Activated T-helper 17 cell treated with anti-CD3 and anti-CD28 coated beads, Interleukin-2, amount 50 U/mL, for 72 hours (primary cell): ENCODE measurements around the gene FBXW12. TPM values are rescaled to one million over a fixed set of nuclear protein-coding genes. Genes with fewer than 3 reads are reported as not detected.
"Not testable (repeated sequence)": the region's sequence is repeated elsewhere in the genome, so short reads cannot be mapped to it uniquely, and the experiment has no call there.

Source experiments
- ATAC-seq: fragments of 150-1000 bp; cut with Tn5 transposase; replicated peaks from 2 replicates; pipeline ENCODE4 v1.10.0; 2021; ENCODE audit warnings: mild to moderate bottlenecking, moderate library complexity
- H3K27ac Mint-ChIP-seq: one replicate; pipeline ENCODE4 v1.8.0; 2022; ENCODE audit warnings: mixed read lengths
- H3K27me3 Mint-ChIP-seq: one replicate; pipeline ENCODE4 v1.8.0; 2022; ENCODE audit warnings: mixed read lengths
- H3K36me3 Mint-ChIP-seq: one replicate; pipeline ENCODE4 v1.8.0; 2022; ENCODE audit warnings: low read depth, mild to moderate bottlenecking, mixed read lengths
- H3K4me1 Mint-ChIP-seq: one replicate; pipeline ENCODE4 v1.8.0; 2022; ENCODE audit warnings: mixed read lengths
- H3K4me3 Mint-ChIP-seq: one replicate; pipeline ENCODE4 v1.8.0; 2022; ENCODE audit warnings: mild to moderate bottlenecking, mixed read lengths
- H3K9me3 Mint-ChIP-seq: one replicate; pipeline ENCODE4 v1.8.0; 2022; ENCODE audit warnings: mixed read lengths
- total RNA-seq, 2 donors: library from RNA; stranded (reverse); gene quantifications; one replicate each; pipeline ENCODE4 v1.2.3, GENCODE V29; 2022

Gene FBXW12
- total RNA-seq, 2 donors from 2014 or later = not detected

DNA sequence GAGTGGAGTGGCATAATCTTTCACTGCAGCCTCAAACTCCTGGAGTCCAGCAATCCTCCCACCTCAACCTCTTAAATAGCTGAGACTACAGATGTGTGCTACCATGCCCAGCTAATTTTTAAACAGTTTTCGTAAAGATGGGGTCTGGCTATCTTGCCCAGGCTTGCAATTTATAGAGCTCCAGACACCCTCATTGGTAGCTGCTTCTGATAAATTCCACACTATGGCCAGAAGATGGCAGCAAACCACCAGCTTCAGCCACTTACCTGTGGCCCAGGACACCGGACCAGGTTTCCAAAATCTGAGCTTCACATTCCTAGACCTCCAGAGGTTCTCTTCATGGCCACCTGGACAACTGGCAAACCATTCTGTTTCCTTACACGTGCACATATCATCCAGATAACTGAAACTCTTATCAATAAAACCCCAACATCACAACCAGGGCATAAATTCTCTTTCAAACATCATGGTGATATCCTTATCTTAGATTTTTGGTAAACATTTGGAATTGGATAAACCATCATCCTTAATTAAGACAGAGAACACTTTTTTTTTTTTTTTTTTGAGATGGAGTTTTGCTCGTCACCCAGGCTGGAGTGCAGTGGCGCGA is 28.9 kb downstream of the FBXW12 start:
- Mint-ChIP-seq H3K9me3 (no peaks in the 10 kb centered on the region), H3K27ac (peak overlapping the region; percentile 50), H3K4me3 (no peak overlapping the region)

DNA sequence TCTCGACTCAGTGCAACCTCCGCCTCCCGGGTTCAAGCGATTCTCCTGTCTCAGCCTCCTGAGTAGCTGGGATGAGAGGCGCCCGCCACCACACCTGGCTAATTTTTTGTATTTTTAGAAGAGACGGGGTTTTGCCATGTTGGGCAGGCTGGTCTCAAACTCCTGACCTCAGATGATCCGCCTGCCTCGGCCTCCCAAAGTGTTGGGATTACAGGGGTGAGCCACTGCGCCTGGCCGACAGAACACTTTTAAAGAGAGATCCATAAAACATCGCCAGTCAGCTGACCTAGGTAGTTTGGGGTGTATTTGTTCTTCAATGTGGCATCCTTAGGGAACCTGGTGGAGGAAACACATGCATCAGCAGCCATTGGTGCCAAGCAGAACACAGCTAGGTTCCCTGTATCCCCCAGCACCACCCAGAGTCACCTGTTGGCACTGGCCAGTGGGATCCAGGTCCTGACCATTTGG is 29.4 kb downstream of the FBXW12 start:
- H3K27ac Mint-ChIP-seq, H3K4me1 Mint-ChIP-seq: not testable (repeated sequence)

More for the DNA sequence above, 28.9 kb downstream of the FBXW12 start:
- H3K27me3 Mint-ChIP-seq = peaks cover under 1% of the 10 kb centered on the region
- peaks cover 4% of the 10 kb centered on the region for H3K4me1 Mint-ChIP-seq
- peak; percentile 87 for ATAC-seq
- no peaks in the 10 kb centered on the region for H3K36me3 Mint-ChIP-seq

DNA sequence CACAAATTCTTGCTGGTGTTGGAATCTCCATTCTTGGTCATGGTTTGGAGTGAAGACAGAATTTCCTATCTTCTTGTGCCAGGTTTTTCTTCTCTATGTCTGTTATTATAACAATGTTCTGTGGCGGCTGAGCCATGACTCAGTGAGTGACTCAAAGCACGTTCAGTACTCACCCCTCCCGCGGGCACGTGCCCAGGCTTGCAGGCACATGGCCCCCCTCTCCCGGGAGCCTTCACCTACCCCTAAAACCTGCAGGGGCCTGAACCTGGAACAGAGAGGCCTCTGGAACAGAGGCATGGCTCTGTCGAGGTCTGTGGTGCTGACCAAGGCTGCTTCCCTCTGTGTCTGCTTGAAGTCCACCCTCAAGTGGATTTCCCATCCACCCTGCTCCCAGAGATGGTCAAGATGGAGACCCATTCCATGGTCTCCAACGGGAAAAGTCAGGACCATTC is 30.3 kb downstream of the FBXW12 start:
- Mint-ChIP-seq H3K27me3 (no peaks in the 10 kb centered on the region), H3K4me1 (peaks cover 4% of the 10 kb centered on the region), H3K36me3 (no peaks in the 10 kb centered on the region), H3K27ac (peak overlapping the region; percentile 34), H3K9me3 (no peaks in the 10 kb centered on the region), H3K4me3 (no peak overlapping the region)
- no peak for ATAC-seq

More for the DNA sequence above, 29.4 kb downstream of the FBXW12 start:
- H3K36me3 Mint-ChIP-seq, H3K4me3 Mint-ChIP-seq, H3K9me3 Mint-ChIP-seq, ATAC-seq, H3K27me3 Mint-ChIP-seq: not testable (repeated sequence)

DNA sequence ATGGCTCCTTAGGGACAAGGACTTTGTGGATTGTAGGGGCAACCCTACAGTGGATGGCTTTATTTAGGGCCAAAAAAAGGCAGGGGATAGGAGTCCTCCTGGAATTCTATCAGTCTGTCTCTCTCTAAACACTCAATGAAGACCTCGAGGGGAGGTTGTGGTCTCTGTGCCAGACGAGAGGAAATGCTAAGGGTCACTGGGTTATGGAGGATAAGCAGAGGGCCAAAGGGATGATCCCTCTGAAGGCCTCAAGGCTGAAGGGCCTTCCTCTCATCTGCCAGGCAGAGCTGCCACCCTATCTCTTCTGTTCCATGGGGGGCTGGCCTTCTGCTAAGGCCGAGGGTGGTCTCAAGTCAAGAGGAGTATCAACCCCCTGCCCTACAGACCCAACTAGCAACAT is 30.9 kb downstream of the FBXW12 start:
- Mint-ChIP-seq H3K4me1 (peaks cover 4% of the 10 kb centered on the region), H3K27ac (peak overlapping the region; percentile 34), H3K27me3 (no peaks in the 10 kb centered on the region), H3K9me3 (no peaks in the 10 kb centered on the region), H3K4me3 (no peak overlapping the region), H3K36me3 (no peaks in the 10 kb centered on the region)
- no peak for ATAC-seq

DNA sequence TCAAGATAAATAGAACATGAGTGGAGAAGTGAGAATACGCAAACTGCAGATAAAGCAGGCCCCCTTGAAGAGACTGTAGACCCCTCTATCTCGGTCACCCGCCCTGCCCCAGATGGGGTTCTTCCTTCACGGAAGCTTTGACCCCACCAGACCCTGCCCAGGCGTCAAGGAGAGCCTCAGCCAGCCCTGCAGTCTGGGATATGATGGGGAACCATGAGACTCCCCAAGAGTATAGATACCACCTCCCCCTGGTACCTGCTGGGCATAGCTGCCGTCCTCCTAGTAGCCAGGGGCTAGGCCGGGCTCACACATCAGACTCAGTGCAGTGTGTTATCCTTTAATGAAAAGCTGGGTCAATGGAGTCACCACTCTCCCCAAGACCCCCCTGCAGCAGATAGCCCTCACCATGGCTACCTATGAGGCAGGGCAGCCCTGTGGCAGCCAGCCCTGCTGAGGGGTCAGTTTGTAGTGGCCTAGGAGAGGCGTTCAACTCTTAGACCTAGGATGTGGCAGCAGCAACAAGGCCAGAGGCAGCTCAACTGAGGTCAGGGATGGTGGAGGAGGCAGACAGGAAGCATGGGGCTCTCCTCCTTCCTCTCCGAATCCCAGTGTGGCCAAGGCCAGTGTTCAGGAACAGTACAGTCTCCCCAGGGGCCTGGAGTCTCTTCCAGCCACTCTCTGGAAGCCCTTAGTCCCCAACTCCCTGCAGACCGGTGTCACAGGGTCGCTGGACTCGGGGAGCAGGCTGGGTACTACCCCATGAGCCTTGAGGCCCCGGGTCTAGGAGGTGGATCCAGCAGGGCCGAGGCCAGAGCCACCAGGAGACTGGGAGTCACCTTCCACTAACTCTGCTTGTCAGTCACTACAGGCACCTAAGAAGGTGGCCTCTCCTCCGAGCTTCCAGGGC is 31.8 kb downstream of the FBXW12 start:
- Mint-ChIP-seq H3K27me3 (no peaks in the 10 kb centered on the region), H3K9me3 (no peaks in the 10 kb centered on the region), H3K4me1 (peaks cover 4% of the 10 kb centered on the region), H3K36me3 (no peaks in the 10 kb centered on the region), H3K27ac (peak overlapping the region; percentile 33), H3K4me3 (no peak overlapping the region)
- ATAC-seq = no peak

DNA sequence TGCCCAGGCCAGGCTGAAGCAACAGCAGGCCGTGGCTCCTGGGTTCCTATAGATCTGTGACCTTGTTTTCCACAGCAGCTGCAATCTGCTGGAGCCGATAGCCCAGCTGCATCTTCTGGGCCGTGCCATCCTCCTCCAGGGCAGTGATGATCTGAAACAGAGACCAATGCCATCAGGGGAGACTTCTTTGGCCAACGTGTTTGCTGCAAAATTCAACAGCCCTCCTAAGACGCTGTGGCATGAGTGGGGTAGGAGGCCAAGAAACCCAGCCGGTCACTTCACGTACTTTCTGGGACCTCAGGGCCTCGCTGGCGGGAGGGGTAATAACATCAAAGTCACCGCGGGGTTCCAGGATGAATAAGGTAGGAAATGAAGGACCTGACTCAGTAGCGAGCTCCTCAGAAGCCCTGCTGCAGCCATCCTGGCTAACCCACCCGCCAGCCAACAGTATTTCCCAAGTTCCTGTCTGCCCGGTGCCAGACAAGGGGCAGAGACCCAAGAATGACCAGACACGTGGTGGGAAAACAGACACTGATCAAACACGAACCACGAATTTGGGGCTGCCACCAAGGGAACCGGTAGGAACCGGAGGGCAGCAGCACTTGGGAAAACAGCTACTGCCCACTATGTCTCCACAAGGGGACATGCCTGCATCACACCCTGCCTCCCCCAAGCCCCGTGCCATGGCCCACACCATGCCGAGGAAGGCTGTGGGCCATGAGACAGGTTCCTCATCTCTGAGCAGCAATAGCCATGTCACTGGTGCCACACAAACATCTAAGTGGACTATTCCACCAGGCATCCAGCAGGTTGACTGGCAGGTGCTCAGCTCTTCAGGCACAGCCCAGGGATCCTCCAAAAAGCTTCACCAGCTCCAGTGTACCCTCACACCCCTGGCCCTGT is 32.7 kb downstream of the FBXW12 start:
- H3K36me3 Mint-ChIP-seq = no peaks in the 10 kb centered on the region

DNA sequence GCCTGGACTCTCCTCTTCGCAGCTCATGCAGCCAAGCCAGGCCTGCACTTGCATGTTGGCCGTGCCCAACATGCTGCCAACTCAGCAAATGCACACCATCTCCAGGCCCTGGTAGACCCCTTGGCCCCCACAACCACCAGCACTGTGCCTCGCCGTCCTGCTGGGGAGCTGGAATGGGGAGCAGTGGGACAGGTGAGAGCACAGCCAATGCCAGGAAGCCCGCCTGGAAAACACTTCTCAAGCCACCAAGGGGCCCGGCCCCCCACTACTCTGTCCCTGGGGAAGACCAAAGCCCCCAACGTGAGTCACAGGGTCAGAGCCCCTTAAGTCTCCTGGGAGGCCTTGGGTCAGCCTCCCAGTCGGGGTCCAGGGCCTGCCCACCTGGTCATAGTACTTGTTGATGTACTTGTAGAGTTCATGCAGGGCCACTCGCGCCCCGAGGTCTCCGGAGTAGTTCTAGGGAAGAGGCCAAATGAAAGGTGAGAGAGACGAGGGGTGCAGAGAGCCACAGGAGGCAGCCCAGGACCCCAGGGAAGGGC is 33.4 kb downstream of the FBXW12 start:
- H3K27me3 Mint-ChIP-seq = no peaks in the 10 kb centered on the region
- H3K9me3 Mint-ChIP-seq = no peaks in the 10 kb centered on the region
- ATAC-seq = no peak
- H3K36me3 Mint-ChIP-seq = no peaks in the 10 kb centered on the region
- no peak overlapping the region for H3K4me3 Mint-ChIP-seq
- peak overlapping the region; percentile 70 for H3K27ac Mint-ChIP-seq
- H3K4me1 Mint-ChIP-seq = peaks cover 4% of the 10 kb centered on the region

More for the DNA sequence above, 32.7 kb downstream of the FBXW12 start:
- H3K4me3 Mint-ChIP-seq = no peak overlapping the region
- H3K27ac Mint-ChIP-seq = peak overlapping the region; percentile 33
- H3K9me3 Mint-ChIP-seq = no peaks in the 10 kb centered on the region
- no peaks in the 10 kb centered on the region for H3K27me3 Mint-ChIP-seq
- no peak for ATAC-seq
- peaks cover 4% of the 10 kb centered on the region for H3K4me1 Mint-ChIP-seq

DNA sequence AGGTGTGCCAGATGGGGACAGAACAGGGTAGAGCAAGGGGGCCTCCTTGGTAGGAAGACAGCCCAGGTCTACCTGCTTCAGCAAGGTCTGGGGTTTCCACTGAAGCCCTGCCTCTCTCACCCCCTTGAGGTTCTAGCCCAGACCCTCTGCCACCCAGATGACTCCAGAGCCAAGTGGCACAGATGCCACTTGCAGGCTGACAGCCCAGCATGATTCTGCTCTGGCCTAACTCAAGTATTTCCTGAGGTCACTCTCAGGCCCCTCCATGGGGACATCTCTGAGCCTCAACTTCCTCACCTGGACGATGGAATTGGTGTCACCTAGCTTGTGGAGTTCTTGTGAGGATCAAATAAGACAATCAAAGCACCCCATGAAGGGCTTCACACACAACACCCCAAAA is 34.0 kb downstream of the FBXW12 start:
- no peaks in the 10 kb centered on the region for H3K9me3 Mint-ChIP-seq

DNA sequence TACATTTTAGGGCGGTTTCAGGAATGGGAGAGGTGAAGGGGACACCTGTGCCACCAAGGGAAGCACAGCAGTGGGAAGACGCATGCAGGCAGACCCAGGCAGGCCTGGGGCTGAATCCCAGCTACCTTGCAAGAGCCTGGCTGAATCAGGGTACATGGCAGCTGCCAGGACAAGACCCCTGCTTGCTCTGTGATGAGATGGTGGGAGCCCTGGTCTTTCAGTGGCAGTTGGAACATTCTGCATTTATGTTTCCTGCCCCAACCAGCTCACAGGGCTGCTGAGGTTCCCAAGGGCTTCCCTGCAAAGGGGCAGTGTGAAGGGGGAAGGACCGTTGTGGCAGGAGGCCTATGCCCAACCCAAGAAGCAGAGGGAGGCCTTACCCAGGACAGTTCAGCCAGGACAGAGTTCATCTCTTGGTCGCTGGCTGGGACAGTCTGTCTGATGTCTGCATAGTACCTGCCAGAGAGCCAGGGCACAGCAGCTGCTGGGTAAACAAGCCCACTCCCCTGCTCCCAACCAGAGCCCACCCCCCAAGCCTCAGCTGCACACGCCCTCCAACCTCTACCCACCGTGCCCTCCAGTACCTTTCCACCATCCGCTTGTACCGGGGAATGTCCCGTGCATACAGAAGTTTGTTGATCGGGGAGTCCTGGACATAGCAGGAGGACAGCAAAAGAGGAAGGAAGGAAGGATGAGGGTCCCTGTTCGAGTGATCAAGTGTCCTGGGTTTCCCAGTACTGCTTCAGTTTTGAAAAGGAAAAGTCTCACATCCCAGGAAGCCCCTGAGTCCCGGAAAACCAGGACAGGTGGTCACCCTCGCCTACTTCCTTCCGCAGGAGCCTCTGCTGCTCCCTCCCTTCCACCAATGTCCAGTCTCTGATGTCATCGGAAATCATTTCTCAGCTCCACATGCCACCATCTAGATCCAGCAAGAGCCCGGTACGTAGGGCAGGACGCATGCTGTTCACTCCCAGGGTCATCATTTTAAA is 34.7 kb downstream of the FBXW12 start:
- peak overlapping the region; percentile 16 for H3K27ac Mint-ChIP-seq

More for the DNA sequence above, 34.0 kb downstream of the FBXW12 start:
- no peak for ATAC-seq
- Mint-ChIP-seq H3K36me3 (no peaks in the 10 kb centered on the region), H3K4me3 (no peak overlapping the region), H3K27me3 (no peaks in the 10 kb centered on the region), H3K27ac (peak overlapping the region; percentile 70), H3K4me1 (peaks cover 1% of the 10 kb centered on the region)

DNA sequence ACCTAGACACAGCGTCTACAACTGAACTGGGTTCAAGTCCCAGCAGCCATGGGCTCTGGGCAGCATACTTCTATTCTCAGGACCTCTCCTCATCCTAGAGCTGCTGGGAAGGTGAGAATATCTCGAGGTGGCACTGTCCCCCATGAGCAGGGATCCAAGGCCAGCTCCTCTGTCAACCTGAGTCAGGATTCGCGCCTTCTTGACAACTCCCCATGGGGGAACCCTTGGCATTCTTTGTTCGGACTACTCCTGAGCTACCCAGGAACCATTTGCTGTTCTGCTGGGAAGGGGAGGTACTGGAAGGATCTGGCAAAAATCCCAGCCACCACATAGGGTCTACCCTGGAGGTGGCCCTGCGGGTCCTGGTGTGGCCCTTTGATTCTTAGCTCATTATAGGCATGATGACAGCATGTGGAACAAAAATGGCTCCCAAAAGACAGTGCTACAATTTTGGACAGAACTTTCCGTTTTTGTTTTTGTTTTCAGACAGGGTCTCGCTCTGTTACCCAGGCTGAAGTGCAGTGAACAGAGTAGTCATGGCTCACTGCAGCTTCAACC is 35.6 kb downstream of the FBXW12 start:
- H3K27me3 Mint-ChIP-seq = no peaks in the 10 kb centered on the region
- H3K9me3 Mint-ChIP-seq = no peaks in the 10 kb centered on the region
- H3K27ac Mint-ChIP-seq = peak overlapping the region; percentile 16
- no peak overlapping the region for H3K4me3 Mint-ChIP-seq
- H3K36me3 Mint-ChIP-seq = no peaks in the 10 kb centered on the region
- no peaks in the 10 kb centered on the region for H3K4me1 Mint-ChIP-seq
- no peak for ATAC-seq

More for the DNA sequence above, 34.7 kb downstream of the FBXW12 start:
- Mint-ChIP-seq H3K4me1 (no peaks in the 10 kb centered on the region), H3K27me3 (no peaks in the 10 kb centered on the region), H3K9me3 (no peaks in the 10 kb centered on the region), H3K36me3 (no peaks in the 10 kb centered on the region), H3K4me3 (no peak overlapping the region)
- ATAC-seq = no peak

DNA sequence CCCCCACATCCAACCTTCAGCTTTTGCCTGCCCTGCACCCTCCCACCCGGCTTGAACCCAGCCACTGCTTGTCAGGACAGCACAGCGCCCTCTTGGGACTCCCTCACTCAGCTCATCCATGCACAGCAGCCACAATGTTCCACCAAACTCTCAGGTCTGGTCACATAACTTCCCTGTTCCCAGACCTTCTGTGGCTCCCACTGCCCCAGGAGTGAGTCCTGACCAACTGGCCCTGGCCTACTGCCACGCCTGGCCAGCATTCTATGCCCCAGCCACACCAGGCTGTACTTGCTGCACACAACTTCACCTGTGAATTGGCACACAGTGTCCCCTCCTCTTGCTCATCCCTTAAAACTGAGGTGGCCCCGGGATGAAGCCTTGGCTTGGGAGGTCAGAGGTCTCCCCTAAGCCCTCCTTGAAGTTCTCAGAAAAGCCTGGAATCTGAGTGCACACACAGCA is 36.8 kb downstream of the FBXW12 start:
- peak overlapping the region; percentile 53 for H3K27ac Mint-ChIP-seq
- no peak overlapping the region for H3K4me3 Mint-ChIP-seq
- peak; percentile 23 for ATAC-seq

DNA sequence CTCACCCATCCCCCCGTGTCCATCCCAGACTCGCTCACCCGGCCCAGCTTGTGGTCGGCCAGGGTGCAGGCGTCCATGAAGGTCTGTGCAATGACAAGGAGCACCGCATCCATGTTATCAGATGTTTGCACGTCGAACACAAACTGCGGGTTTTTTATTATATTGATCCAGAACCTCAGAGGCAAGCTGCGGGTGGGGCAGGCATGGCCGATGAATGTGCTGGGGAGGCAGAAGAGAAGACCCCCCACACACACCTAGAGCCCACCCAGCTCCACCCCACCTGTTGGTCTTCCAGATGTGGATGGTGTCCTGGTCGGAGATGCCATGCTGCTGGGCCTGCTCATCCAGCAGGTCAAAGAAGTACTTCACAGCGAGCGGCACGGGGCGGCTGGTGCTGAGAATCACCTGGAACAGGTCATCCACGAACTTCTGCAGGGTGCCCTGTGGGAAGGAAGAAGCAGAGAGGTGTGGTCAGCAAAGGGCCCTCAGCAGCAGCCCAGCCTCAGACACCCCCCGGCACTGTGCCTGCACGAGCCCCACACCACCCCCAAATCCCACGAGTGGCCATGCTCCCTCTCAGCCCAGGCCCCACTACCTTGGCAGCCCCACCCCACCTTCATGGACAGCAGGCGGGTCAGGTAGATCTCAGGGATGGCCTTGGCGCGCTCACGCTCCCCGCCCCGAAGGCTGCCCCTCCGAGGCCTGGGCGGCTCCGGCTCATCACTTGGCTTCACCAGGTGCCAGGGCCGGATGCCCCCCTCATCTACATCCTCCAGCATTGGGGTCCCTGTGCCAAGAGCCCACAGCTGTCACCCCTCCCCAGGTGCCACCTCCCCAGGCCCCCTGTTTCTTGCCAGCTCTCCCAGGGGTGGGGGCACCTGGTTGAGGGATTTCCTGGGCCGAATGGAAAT is 37.5 kb downstream of the FBXW12 start:
- no peak for ATAC-seq
- H3K27ac Mint-ChIP-seq = no peak overlapping the region
- no peaks in the 10 kb centered on the region for H3K9me3 Mint-ChIP-seq
- no peaks in the 10 kb centered on the region for H3K4me1 Mint-ChIP-seq
- no peak overlapping the region for H3K4me3 Mint-ChIP-seq
- H3K27me3 Mint-ChIP-seq = no peaks in the 10 kb centered on the region
- H3K36me3 Mint-ChIP-seq = no peaks in the 10 kb centered on the region

More for the DNA sequence above, 36.8 kb downstream of the FBXW12 start:
- Mint-ChIP-seq H3K36me3 (no peaks in the 10 kb centered on the region), H3K4me1 (no peaks in the 10 kb centered on the region), H3K27me3 (no peaks in the 10 kb centered on the region), H3K9me3 (no peaks in the 10 kb centered on the region)
